Measurements from ENCODE around the gene LBP.

The LBP gene

DNA sequence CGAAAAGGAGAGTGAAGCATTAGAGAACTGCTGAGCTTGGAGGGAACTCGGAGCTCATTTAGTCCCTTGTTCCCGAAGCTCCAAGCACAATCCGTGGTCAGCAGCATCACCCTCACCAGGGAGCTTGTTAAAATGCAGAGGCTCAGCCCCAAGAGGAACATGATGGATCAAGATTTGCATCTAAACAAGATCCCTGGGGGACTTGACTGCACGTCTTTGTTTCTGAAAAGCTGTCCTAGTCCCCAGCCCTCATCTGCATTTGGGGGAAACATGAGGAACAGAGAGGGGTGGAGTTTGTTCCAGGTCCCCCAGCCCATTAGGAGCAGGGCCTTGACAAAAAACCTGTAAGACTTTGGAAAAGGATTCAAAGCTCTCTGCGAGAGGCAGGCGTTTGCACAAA lies 4.1 kb upstream of the LBP start:
- H3K9ac ChIP-seq (ENCODE audit: low read length), result no peak overlapping the region
- H3K36me3 ChIP-seq (ENCODE audit: control insufficient read depth, insufficient read depth, low read length), result no peaks in the 10 kb centered on the region
- H3K4me3 ChIP-seq (ENCODE audit: low read length), result no peak overlapping the region
- H3K27me3 ChIP-seq (ENCODE audit: control insufficient read depth, insufficient read depth, low read length), result no peaks in the 10 kb centered on the region
- peaks cover 2% of the 10 kb centered on the region for H3K4me1 ChIP-seq (ENCODE audit: control insufficient read depth, insufficient read depth, low read length)
- no peak overlapping the region for H3K27ac ChIP-seq (ENCODE audit: low read depth, low read length)

DNA sequence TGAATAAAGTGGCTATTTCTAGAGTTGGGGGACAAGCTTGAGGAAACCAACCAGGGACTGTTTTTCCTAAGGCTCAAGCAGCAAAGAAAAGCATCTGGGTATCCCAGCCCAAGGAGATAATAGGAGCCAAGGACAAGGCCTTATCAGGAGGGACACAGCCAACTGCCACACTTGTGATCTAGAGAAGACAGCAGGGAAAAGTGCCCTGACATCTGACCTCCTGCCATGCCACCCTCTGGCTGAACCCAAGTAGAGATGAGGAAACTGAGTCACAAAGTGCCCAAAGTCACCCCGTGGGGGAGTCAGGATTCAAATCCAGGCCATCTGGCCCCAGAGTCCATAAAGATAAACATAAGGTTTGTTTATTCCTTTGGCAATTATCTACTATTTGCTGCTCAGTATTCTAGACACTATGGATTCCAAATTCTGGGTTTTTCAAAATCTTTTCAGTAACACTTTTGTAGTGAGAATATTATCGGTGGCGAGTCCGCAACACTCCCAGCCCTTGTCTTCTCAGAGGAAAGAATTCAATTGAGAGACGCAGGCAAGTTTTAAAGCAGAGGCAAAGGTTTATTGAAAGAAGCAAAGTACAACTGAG lies 3.5 kb upstream of the LBP start:
- H3K9ac ChIP-seq (ENCODE audit: low read length), result no peak overlapping the region
- H3K36me3 ChIP-seq (ENCODE audit: control insufficient read depth, insufficient read depth, low read length), result no peaks in the 10 kb centered on the region
- H3K4me3 ChIP-seq (ENCODE audit: low read length), result peak overlapping the region; percentile 61
- no peaks in the 10 kb centered on the region for H3K27me3 ChIP-seq (ENCODE audit: control insufficient read depth, insufficient read depth, low read length)
- peaks cover 2% of the 10 kb centered on the region for H3K4me1 ChIP-seq (ENCODE audit: control insufficient read depth, insufficient read depth, low read length)
- no peak overlapping the region for H3K27ac ChIP-seq (ENCODE audit: low read depth, low read length)

DNA sequence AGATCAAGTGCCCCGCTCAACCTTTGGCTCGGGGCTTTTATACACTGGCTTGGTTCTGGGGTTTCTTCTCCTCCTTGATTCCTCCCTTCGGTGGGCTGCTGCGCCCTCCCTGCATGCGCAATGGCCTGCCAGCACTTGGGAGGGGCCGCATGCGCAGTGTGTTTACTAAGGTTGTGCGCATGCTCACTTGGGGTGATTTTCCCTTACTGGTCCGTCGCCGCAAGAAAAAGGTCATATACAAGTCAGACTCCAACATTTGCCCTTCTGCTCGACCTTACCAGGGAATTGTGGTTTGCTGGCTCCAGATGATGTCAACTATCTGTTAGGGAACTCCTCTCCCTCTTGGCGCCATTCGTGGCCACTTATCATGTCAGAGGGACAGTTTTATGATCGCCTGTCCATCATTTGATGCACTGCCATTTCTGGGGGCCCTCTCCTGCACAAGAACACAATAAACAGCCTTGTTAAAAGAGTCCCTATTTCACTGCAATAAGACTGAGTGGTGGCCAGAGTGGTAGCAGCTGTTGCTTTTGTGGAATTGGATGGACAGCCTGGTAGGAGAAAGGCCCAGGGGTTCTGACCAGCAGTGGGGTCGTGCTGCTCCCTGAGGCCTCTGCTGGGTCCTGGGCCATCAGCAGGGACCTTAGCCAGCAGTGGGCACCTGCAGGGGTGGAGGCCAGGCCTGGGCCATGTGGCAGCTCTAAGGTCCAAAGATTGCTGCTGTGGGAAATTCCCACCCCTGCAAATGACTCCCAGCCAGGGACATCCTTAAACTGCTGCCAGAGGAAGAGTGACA lies 2.8 kb upstream of the LBP start:
- H3K27ac ChIP-seq (ENCODE audit: low read depth, low read length), result no peak overlapping the region
- no peak overlapping the region for H3K9ac ChIP-seq (ENCODE audit: low read length)

GRCh38 chr20:38344107-38344701 lies 2.1 kb upstream of the LBP start:
- no peak overlapping the region for H3K4me3 ChIP-seq (ENCODE audit: low read length)
- peaks cover 2% of the 10 kb centered on the region for H3K4me1 ChIP-seq (ENCODE audit: control insufficient read depth, insufficient read depth, low read length)
- no peak overlapping the region for H3K27ac ChIP-seq (ENCODE audit: low read depth, low read length)
- H3K9ac ChIP-seq (ENCODE audit: low read length), result no peak overlapping the region
- H3K36me3 ChIP-seq (ENCODE audit: control insufficient read depth, insufficient read depth, low read length), result no peaks in the 10 kb centered on the region
- H3K27me3 ChIP-seq (ENCODE audit: control insufficient read depth, insufficient read depth, low read length), result no peaks in the 10 kb centered on the region

More for the DNA sequence above, 2.8 kb upstream of the LBP start:
- H3K36me3 ChIP-seq (ENCODE audit: control insufficient read depth, insufficient read depth, low read length), result no peaks in the 10 kb centered on the region
- peak overlapping the region; percentile 61 for H3K4me3 ChIP-seq (ENCODE audit: low read length)
- H3K4me1 ChIP-seq (ENCODE audit: control insufficient read depth, insufficient read depth, low read length), result peaks cover 2% of the 10 kb centered on the region
- H3K27me3 ChIP-seq (ENCODE audit: control insufficient read depth, insufficient read depth, low read length), result no peaks in the 10 kb centered on the region

DNA sequence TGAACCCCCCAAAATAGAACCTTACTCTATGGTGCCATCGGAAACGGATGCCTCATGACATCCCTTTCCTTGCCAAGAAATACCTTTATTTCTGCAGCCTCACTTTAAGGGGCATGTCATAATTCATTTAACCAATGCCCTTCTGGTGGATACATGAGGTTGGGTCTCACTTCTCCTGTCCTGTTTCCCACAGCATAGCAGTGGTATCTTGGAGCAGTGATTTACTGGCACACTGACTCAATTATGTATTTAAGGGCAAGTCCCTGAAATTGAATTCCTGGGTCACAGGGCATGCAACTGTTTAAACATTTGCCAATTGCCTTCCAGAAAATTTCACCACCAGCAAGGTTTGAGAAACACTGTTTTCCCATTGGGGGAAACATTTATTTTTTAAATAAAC lies 639 bp upstream of the LBP start:
- Histone ChIP-seq H3K27me3 (ENCODE audit: control insufficient read depth, insufficient read depth, low read length) (no peaks in the 10 kb centered on the region), H3K9ac (ENCODE audit: low read length) (no peak overlapping the region), H3K4me1 (ENCODE audit: control insufficient read depth, insufficient read depth, low read length) (peaks cover 2% of the 10 kb centered on the region), H3K4me3 (ENCODE audit: low read length) (no peak overlapping the region), H3K27ac (ENCODE audit: low read depth, low read length) (no peak overlapping the region), H3K36me3 (ENCODE audit: control insufficient read depth, insufficient read depth, low read length) (no peaks in the 10 kb centered on the region)

DNA sequence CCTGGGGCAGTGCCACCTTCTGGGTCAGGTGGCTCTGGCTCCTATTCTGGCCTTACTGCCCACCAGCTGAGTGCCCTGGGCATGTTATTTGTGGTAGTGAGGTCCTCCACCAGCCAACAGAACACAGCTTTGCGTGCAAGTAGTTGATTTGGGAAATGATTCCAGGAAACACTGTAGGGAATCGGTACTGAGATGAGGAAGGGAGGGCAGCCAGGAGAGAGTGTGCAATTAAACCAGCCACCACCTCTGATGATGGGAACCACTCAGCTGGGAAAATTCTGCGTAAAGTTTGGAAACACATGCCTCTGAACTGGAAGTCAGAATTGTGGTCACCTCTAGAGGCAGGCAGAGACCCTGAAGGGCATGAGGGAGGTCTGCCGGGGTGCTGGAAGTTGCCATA lies 459 bp downstream of the LBP start:
- no peak overlapping the region for H3K4me3 ChIP-seq (ENCODE audit: low read length)
- H3K27ac ChIP-seq (ENCODE audit: low read depth, low read length), result no peak overlapping the region
- no peak overlapping the region for H3K9ac ChIP-seq (ENCODE audit: low read length)
- H3K36me3 ChIP-seq (ENCODE audit: control insufficient read depth, insufficient read depth, low read length), result no peaks in the 10 kb centered on the region
- peaks cover 2% of the 10 kb centered on the region for H3K4me1 ChIP-seq (ENCODE audit: control insufficient read depth, insufficient read depth, low read length)
- H3K27me3 ChIP-seq (ENCODE audit: control insufficient read depth, insufficient read depth, low read length), result no peaks in the 10 kb centered on the region

DNA sequence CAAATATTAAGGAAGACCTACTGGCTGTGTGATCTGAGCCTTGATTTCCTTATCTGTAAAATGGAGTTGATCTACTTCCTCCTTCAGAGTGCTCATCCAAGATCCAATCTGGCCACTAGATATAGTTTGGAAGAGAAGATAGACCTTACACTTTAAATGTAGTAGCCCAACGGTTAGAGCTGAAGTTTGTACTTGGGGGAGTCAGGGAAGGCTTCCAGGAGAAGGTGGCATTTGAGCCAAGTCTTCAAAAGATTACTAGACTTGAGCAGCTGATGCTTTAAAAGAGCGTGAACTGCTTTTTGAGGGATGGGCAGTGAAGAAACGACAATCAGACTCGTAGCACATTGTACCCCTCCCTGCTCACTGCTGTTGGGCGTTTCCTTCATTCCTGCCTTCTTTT lies 3.6 kb downstream of the LBP start:
- no peak overlapping the region for H3K9ac ChIP-seq (ENCODE audit: low read length)
- H3K27me3 ChIP-seq (ENCODE audit: control insufficient read depth, insufficient read depth, low read length), result no peaks in the 10 kb centered on the region
- H3K4me3 ChIP-seq (ENCODE audit: low read length), result no peak overlapping the region
- no peak overlapping the region for H3K27ac ChIP-seq (ENCODE audit: low read depth, low read length)
- no peaks in the 10 kb centered on the region for H3K36me3 ChIP-seq (ENCODE audit: control insufficient read depth, insufficient read depth, low read length)
- no peaks in the 10 kb centered on the region for H3K4me1 ChIP-seq (ENCODE audit: control insufficient read depth, insufficient read depth, low read length)

- no peak overlapping the region for H3K9ac ChIP-seq (ENCODE audit: low read length)
- H3K4me1 ChIP-seq (ENCODE audit: control insufficient read depth, insufficient read depth, low read length), result no peaks in the 10 kb centered on the region
- no peak overlapping the region for H3K27ac ChIP-seq (ENCODE audit: low read depth, low read length)
- H3K36me3 ChIP-seq (ENCODE audit: control insufficient read depth, insufficient read depth, low read length), result no peaks in the 10 kb centered on the region
- H3K27me3 ChIP-seq (ENCODE audit: control insufficient read depth, insufficient read depth, low read length), result no peaks in the 10 kb centered on the region
- no peak overlapping the region for H3K4me3 ChIP-seq (ENCODE audit: low read length)
These were observed 4.8 kb downstream of the LBP start for GRCh38 chr20:38350879-38351775.

GRCh38 chr20:38353316-38353715 lies 7.0 kb downstream of the LBP start:
- Histone ChIP-seq H3K4me3 (ENCODE audit: low read length) (no peak overlapping the region), H3K9ac (ENCODE audit: low read length) (no peak overlapping the region), H3K27me3 (ENCODE audit: control insufficient read depth, insufficient read depth, low read length) (no peaks in the 10 kb centered on the region), H3K36me3 (ENCODE audit: control insufficient read depth, insufficient read depth, low read length) (no peaks in the 10 kb centered on the region), H3K27ac (ENCODE audit: low read depth, low read length) (no peak overlapping the region), H3K4me1 (ENCODE audit: control insufficient read depth, insufficient read depth, low read length) (no peaks in the 10 kb centered on the region)

- Histone ChIP-seq H3K27me3 (ENCODE audit: control insufficient read depth, insufficient read depth, low read length) (no peaks in the 10 kb centered on the region), H3K36me3 (ENCODE audit: control insufficient read depth, insufficient read depth, low read length) (no peaks in the 10 kb centered on the region), H3K4me1 (ENCODE audit: control insufficient read depth, insufficient read depth, low read length) (no peaks in the 10 kb centered on the region), H3K4me3 (ENCODE audit: low read length) (no peak overlapping the region), H3K27ac (ENCODE audit: low read depth, low read length) (no peak overlapping the region), H3K9ac (ENCODE audit: low read length) (no peak overlapping the region)
These were observed 7.9 kb downstream of the LBP start for GRCh38 chr20:38354227-38354626.

GRCh38 chr20:38355161-38356012 lies 9.1 kb downstream of the LBP start:
- Histone ChIP-seq H3K4me1 (ENCODE audit: control insufficient read depth, insufficient read depth, low read length) (no peaks in the 10 kb centered on the region), H3K4me3 (ENCODE audit: low read length) (no peak overlapping the region), H3K27ac (ENCODE audit: low read depth, low read length) (no peak overlapping the region), H3K27me3 (ENCODE audit: control insufficient read depth, insufficient read depth, low read length) (no peaks in the 10 kb centered on the region), H3K36me3 (ENCODE audit: control insufficient read depth, insufficient read depth, low read length) (no peaks in the 10 kb centered on the region), H3K9ac (ENCODE audit: low read length) (no peak overlapping the region)
